HEK293T (cell line): ENCODE results near the gene IRX3.

Experiments used
- ARNT ChIP-seq: fragments of 450-650 bp; IDR thresholded peaks from 2 replicates; pipeline ENCODE4 v1.6.1; 2017; ENCODE audit warnings: mild to moderate bottlenecking
- BHLHE40 ChIP-seq: fragments of 450-650 bp; IDR thresholded peaks from 2 replicates; pipeline ENCODE4 v1.6.1; 2016; ENCODE audit warnings: mild to moderate bottlenecking, moderate library complexity, borderline replicate concordance
- ELF4 ChIP-seq: fragments of 450-650 bp; IDR thresholded peaks from 2 replicates; pipeline ENCODE4 v1.6.1; 2017; ENCODE audit warnings: antibody characterized with exemption
- FOXA1 ChIP-seq: fragments of 450-650 bp; IDR thresholded peaks from 2 replicates; pipeline ENCODE4 v1.6.1; 2016; ENCODE audit warnings: mild to moderate bottlenecking
- FOXK2 ChIP-seq: fragments of 450-650 bp; IDR thresholded peaks from 2 replicates; pipeline ENCODE4 v1.6.1; 2016; ENCODE audit warnings: mild to moderate bottlenecking
- FOXM1 ChIP-seq: fragments of 450-650 bp; IDR thresholded peaks from 2 replicates; pipeline ENCODE4 v1.6.1; 2017; ENCODE audit warnings: mild to moderate bottlenecking, borderline replicate concordance
- HDGF ChIP-seq: fragments of 450-650 bp; IDR thresholded peaks from 2 replicates; pipeline ENCODE4 v1.6.1; 2017; ENCODE audit warnings: antibody characterized with exemption, borderline replicate concordance
- L3MBTL2 ChIP-seq: fragments of 450-650 bp; conservative IDR thresholded peaks from 2 replicates; pipeline ENCODE4 v1.6.1; 2016; ENCODE audit warnings: mild to moderate bottlenecking
- LEF1 ChIP-seq: fragments of 450-650 bp; IDR thresholded peaks from 2 replicates; pipeline ENCODE4 v1.6.1; 2017; ENCODE audit warnings: mild to moderate bottlenecking, borderline replicate concordance
- NFRKB ChIP-seq: fragments of 450-650 bp; IDR thresholded peaks from 2 replicates; pipeline ENCODE4 v1.6.1; 2016; ENCODE audit warnings: mild to moderate bottlenecking, moderate library complexity
- TARDBP ChIP-seq: fragments of 450-650 bp; IDR thresholded peaks from 2 replicates; pipeline ENCODE4 v1.6.1; 2016
- ZNF384 ChIP-seq: fragments of 450-650 bp; IDR thresholded peaks from 2 replicates; pipeline ENCODE4 v1.6.1; 2016
- TF ChIP-seq, protein P1 (sequence below): fragments of 450-650 bp; IDR thresholded peaks from 2 replicates; pipeline ENCODE4 v1.6.1; 2016

- TF ChIP-seq, protein P1, sequence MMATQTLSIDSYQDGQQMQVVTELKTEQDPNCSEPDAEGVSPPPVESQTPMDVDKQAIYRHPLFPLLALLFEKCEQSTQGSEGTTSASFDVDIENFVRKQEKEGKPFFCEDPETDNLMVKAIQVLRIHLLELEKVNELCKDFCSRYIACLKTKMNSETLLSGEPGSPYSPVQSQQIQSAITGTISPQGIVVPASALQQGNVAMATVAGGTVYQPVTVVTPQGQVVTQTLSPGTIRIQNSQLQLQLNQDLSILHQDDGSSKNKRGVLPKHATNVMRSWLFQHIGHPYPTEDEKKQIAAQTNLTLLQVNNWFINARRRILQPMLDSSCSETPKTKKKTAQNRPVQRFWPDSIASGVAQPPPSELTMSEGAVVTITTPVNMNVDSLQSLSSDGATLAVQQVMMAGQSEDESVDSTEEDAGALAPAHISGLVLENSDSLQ, result no peak
- no peak for TF ChIP-seq ARNT
- no peak for TF ChIP-seq LEF1
- TF ChIP-seq NFRKB, result no peak
- no peak for TF ChIP-seq FOXK2
- TF ChIP-seq HDGF, result no peak
- TF ChIP-seq BHLHE40, result no peak
- TF ChIP-seq L3MBTL2, result 0 out of 2 replicates have a peak, but pooled peaks have one; percentile 19
- no peak for TF ChIP-seq ZNF384
- no peak for TF ChIP-seq FOXA1
- no peak for TF ChIP-seq FOXM1
- TF ChIP-seq TARDBP, result no peak
- TF ChIP-seq ELF4, result no peak
Observed at GRCh38 chr16:54244061-54244886, 42.3 kb downstream of the IRX3 start.
